NOMO-1 (cell line): Measurements from ENCODE around the gene RAET1G.
"Not testable (repeated sequence)": the region's sequence is repeated elsewhere in the genome, so short reads cannot be mapped to it uniquely, and the experiment has no call there.

ENCODE experiments used
- DNase-seq, 2 experiments: peaks; one replicate each; lab custom pipeline; 2025; ENCODE audit not compliant: unreplicated experiment in 2 of 2; lab: John Stamatoyannopoulos, UW

The RAET1G gene

GRCh38 chr6:149922642-149923326, at the start of gene RAET1G:
TSS of gene RAET1G (minus strand) at chr6:149923121. CDS start at chr6:149923010, 111 bp downstream.
- peak; percentile 93 to 94 for DNase-seq

GRCh38 chr6:149969635-149970034, 46.7 kb upstream of the RAET1G start:
- DNase-seq = no peak

GRCh38 chr6:149968909-149969308, 46.0 kb upstream of the RAET1G start:
- not testable (repeated sequence) for DNase-seq

GRCh38 chr6:149967999-149968398, 45.1 kb upstream of the RAET1G start:
- not testable (repeated sequence) for DNase-seq

GRCh38 chr6:149967591-149967990, 44.7 kb upstream of the RAET1G start:
- no peak for DNase-seq

GRCh38 chr6:149966319-149966718, 43.4 kb upstream of the RAET1G start:
- not testable (repeated sequence) for DNase-seq

- no peak for DNase-seq
These were observed 42.5 kb upstream of the RAET1G start for GRCh38 chr6:149965194-149966020.

- DNase-seq = no peak
These were observed 41.6 kb upstream of the RAET1G start for GRCh38 chr6:149964308-149965193.

- peak; percentile 82 to 84 for DNase-seq
These were observed 40.8 kb upstream of the RAET1G start, which contains the start of gene ULBP1 for GRCh38 chr6:149963462-149964307. TSS of gene ULBP1 (plus strand) at chr6:149963943. CDS start at chr6:149964050, 107 bp downstream.

- no peak for DNase-seq
These were observed 40.2 kb upstream of the RAET1G start for GRCh38 chr6:149963212-149963461.

- no peak for DNase-seq
These were observed 39.7 kb upstream of the RAET1G start for GRCh38 chr6:149962461-149963211.

- DNase-seq = no peak
These were observed 39.0 kb upstream of the RAET1G start for GRCh38 chr6:149961728-149962425.

- no peak for DNase-seq
These were observed 37.6 kb upstream of the RAET1G start for GRCh38 chr6:149960488-149960887.

- DNase-seq = not testable (repeated sequence)
These were observed 36.9 kb upstream of the RAET1G start for GRCh38 chr6:149959806-149960205.

- not testable (repeated sequence) for DNase-seq
These were observed 35.2 kb upstream of the RAET1G start for GRCh38 chr6:149958124-149958523.

- DNase-seq = not testable (repeated sequence)
These were observed 32.9 kb upstream of the RAET1G start for GRCh38 chr6:149955654-149956317.

- not testable (repeated sequence) for DNase-seq
These were observed 32.2 kb upstream of the RAET1G start for GRCh38 chr6:149954984-149955653.
